SK-N-SH (cell line): ENCODE data around the gene PCBP3. TPM values are rescaled to one million over a fixed set of nuclear protein-coding genes. Genes with fewer than 3 reads are reported as not detected.

Source experiments
- CTCF ChIA-PET: fragments of 300-600, 350-600 bp; formaldehyde crosslinking; extraction: SDS; loops from one replicate; lab custom pipeline; 2021; lab: Yijun Ruan, JAX
- POLR2A ChIA-PET: fragments of 350-600 bp; sonication (Branson Sonifier 250); formaldehyde crosslinking; extraction: SDS; loops from one replicate; lab custom pipeline; 2020; ENCODE audit warnings: antibody characterized with exemption, inconsistent platforms; lab: Yijun Ruan, JAX
- DNase-seq: peaks from one replicate; pipeline ENCODE4 v3.0.0; 2012
- H2AFZ ChIP-seq: fragments of 200-600 bp; sonication (generic); 2 replicates; pipeline ENCODE4 v1.8.1; 2016; ENCODE audit warnings: antibody characterized with exemption, mild to moderate bottlenecking, low read depth
- H3F3A ChIP-seq: fragments of 200-600 bp; sonication (generic); replicated peaks from 2 replicates; pipeline ENCODE3; 2016; ENCODE audit warnings: antibody characterized with exemption, mild to moderate bottlenecking; ENCODE audit not compliant: insufficient read depth
- H3K27ac ChIP-seq, 2 experiments: fragments of 200-500 bp in 1 of 2; fragments of 200-600 bp in 1 of 2; sonication (Bioruptor generic) in 1 of 2; sonication (generic), shearing (Covaris generic) in 1 of 2; 2 replicates each; pipeline versions ENCODE4 v1.5.1 to v1.6.1; 2014 to 2016; ENCODE audit warnings: low read depth in 2 of 2, inconsistent platforms in 1 of 2, low read length in 1 of 2, mild to moderate bottlenecking in 1 of 2, mixed read lengths in 1 of 2
- H3K27me3 ChIP-seq: fragments of 200-600 bp; sonication (generic), shearing (Covaris generic); 2 replicates; pipeline ENCODE4 v1.6.1; 2016; ENCODE audit warnings: mixed run types; ENCODE audit not compliant: insufficient read depth
- H3K36me3 ChIP-seq, 2 experiments: fragments of 200-500 bp in 1 of 2; fragments of 200-600 bp in 1 of 2; sonication (Bioruptor generic) in 1 of 2; sonication (generic) in 1 of 2; replicated peaks in 1 of 2; 2 replicates each; pipeline versions ENCODE3 to v1.5.1; 2014 to 2016; ENCODE audit warnings: low read length in 1 of 2, mild to moderate bottlenecking in 1 of 2; ENCODE audit not compliant: insufficient read depth in 2 of 2, control insufficient read depth in 1 of 2
- H3K4me1 ChIP-seq, 2 experiments: fragments of 200-500 bp in 1 of 2; fragments of 200-600 bp in 1 of 2; sonication (Bioruptor generic) in 1 of 2; sonication (generic), shearing (Covaris generic) in 1 of 2; 2 replicates each; pipeline versions ENCODE4 v1.5.1 to v1.6.1; 2014 to 2016; ENCODE audit warnings: low read depth in 1 of 2, low read length in 1 of 2, mixed run types in 1 of 2; ENCODE audit not compliant: insufficient read depth in 2 of 2, control insufficient read depth in 1 of 2
- H3K4me2 ChIP-seq: fragments of 200-600 bp; sonication (generic), shearing (Covaris generic); 2 replicates; pipeline ENCODE4 v1.6.1; 2017; ENCODE audit warnings: mixed run types
- H3K4me3 ChIP-seq, 2 experiments: fragments of 200-500 bp in 1 of 2; fragments of 200-600 bp in 1 of 2; sonication (Bioruptor generic) in 1 of 2; sonication (generic), shearing (Covaris generic) in 1 of 2; 2 replicates each; pipeline versions ENCODE4 v1.5.1 to v1.8.1; 2014 to 2016; ENCODE audit warnings: low read depth in 2 of 2, inconsistent platforms in 1 of 2, low read length in 1 of 2, mild to moderate bottlenecking in 1 of 2, mixed read lengths in 1 of 2, moderate library complexity in 1 of 2
- H3K79me2 ChIP-seq: fragments of 200-600 bp; sonication (generic); 2 replicates; pipeline ENCODE4 v1.8.1; 2017; ENCODE audit warnings: mild to moderate bottlenecking; ENCODE audit not compliant: insufficient read depth
- H3K9ac ChIP-seq: fragments of 200-600 bp; sonication (generic); 2 replicates; pipeline ENCODE4 v1.6.1; 2017; ENCODE audit warnings: mixed run types
- H3K9me2 ChIP-seq: fragments of 200-600 bp; sonication (generic); 2 replicates; pipeline ENCODE4 v1.6.1; 2017; ENCODE audit warnings: mixed run types
- H3K9me3 ChIP-seq: fragments of 200-600 bp; sonication (generic); 2 replicates; pipeline ENCODE4 v1.6.1; 2017; ENCODE audit warnings: mixed run types, mild to moderate bottlenecking, moderate library complexity
- H4K20me1 ChIP-seq: fragments of 200-600 bp; sonication (generic); 2 replicates; pipeline ENCODE4 v1.6.1; 2017; ENCODE audit warnings: mild to moderate bottlenecking, mixed run types; ENCODE audit not compliant: insufficient read depth
- CHD2 ChIP-seq: fragments of 150-350 bp; IDR thresholded peaks from 2 replicates; pipeline ENCODE4 v1.6.1; 2018; ENCODE audit warnings: low read length; ENCODE audit not compliant: partially characterized antibody
- EZH2phosphoT487 ChIP-seq: fragments of 200-600 bp; sonication (generic); IDR thresholded peaks from 2 replicates; pipeline ENCODE4 v1.6.1; 2017; ENCODE audit warnings: low read depth, mixed run types, mild to moderate bottlenecking, antibody characterized with exemption, moderate library complexity, borderline replicate concordance
- FOSL2 ChIP-seq: IDR thresholded peaks from 2 replicates; pipeline ENCODE4 v1.4.0; 2012; ENCODE audit warnings: low read depth, mild to moderate bottlenecking, moderate library complexity, borderline replicate concordance
- FOXJ3 ChIP-seq: sonication (generic); formaldehyde crosslinking; IDR thresholded peaks from 2 replicates; pipeline ENCODE4 v1.5.1; 2020; ENCODE audit warnings: mild to moderate bottlenecking, missing genetic modification reagents
- FOXM1 ChIP-seq: IDR thresholded peaks from 2 replicates; pipeline ENCODE4 v1.4.0; 2012; ENCODE audit warnings: low read depth, mild to moderate bottlenecking
- GATA2 ChIP-seq: sonication (generic); formaldehyde crosslinking; IDR thresholded peaks from 2 replicates; pipeline ENCODE4 v1.5.0; 2020; ENCODE audit warnings: mild to moderate bottlenecking, missing genetic modification reagents
- JUND ChIP-seq: IDR thresholded peaks from 2 replicates; pipeline ENCODE4 v1.4.0; 2012
- MEF2A ChIP-seq: IDR thresholded peaks from 2 replicates; pipeline ENCODE4 v1.4.0; 2012; ENCODE audit warnings: low read depth, borderline replicate concordance
- MXI1 ChIP-seq: IDR thresholded peaks from 2 replicates; pipeline ENCODE4 v1.6.1; 2012; ENCODE audit warnings: mild to moderate bottlenecking, low read depth, low read length, improper control_type of control experiment
- NFIC ChIP-seq: IDR thresholded peaks from 2 replicates; pipeline ENCODE4 v1.4.0; 2012; ENCODE audit warnings: borderline replicate concordance
- NRF1 ChIP-seq: IDR thresholded peaks from 2 replicates; pipeline ENCODE4 v1.6.1; 2012; ENCODE audit warnings: low read depth, mild to moderate bottlenecking, low read length
- PBX3 ChIP-seq: IDR thresholded peaks from 2 replicates; pipeline ENCODE4; 2012
- RXRA ChIP-seq: IDR thresholded peaks from 2 replicates; pipeline ENCODE4 v1.4.0; 2012; ENCODE audit warnings: low read depth, mild to moderate bottlenecking, borderline replicate concordance
- TAF1 ChIP-seq: IDR thresholded peaks from 2 replicates; pipeline ENCODE4 v1.6.1; 2012; ENCODE audit warnings: low read depth, mild to moderate bottlenecking, low read length, moderate library complexity, borderline replicate concordance
- TCF12 ChIP-seq: IDR thresholded peaks from 2 replicates; pipeline ENCODE4 v1.4.0; 2012
- TEAD4 ChIP-seq: IDR thresholded peaks from 2 replicates; pipeline ENCODE4 v1.4.0; 2012; ENCODE audit warnings: mild to moderate bottlenecking, borderline replicate concordance; ENCODE audit not compliant: insufficient read depth
- USF1 ChIP-seq: IDR thresholded peaks from 2 replicates; pipeline ENCODE4 v1.4.0; 2012; ENCODE audit warnings: low read depth, borderline replicate concordance
- USF2 ChIP-seq: fragments of 150-350 bp; IDR thresholded peaks from 2 replicates; pipeline ENCODE4 v1.6.1; 2017; ENCODE audit warnings: antibody characterized with exemption, low read length, low read depth, borderline replicate concordance
- YY1 ChIP-seq: IDR thresholded peaks from 2 replicates; pipeline ENCODE4 v1.4.0; 2012; ENCODE audit warnings: low read depth, mild to moderate bottlenecking
- WGBS: methylation state at CpG from one replicate; pipeline ENCODE4 v1.1.6; 2017; ENCODE audit warnings: low lambda C conversion rate; 5-methylcytosine and 5-hydroxymethylcytosine counted together
- polyA plus RNA-seq, 3 experiments: library from polyadenylated mRNA; depleted of rRNA; stranded (reverse); fragments of >200 nt; gene quantifications; 2 replicates each; pipeline ENCODE4 v1.2.3, GENCODE V29; 2012
- TF ChIP-seq, protein P1 (sequence below): IDR thresholded peaks from 2 replicates; pipeline ENCODE4 v1.4.0; 2012; ENCODE audit warnings: low read depth
- TF ChIP-seq, protein P2 (sequence below): fragments of 150-350 bp; IDR thresholded peaks from 2 replicates; pipeline ENCODE4 v1.6.1; 2016; ENCODE audit warnings: mild to moderate bottlenecking, low read depth, low read length

Gene PCBP3
- polyA plus RNA-seq, 1 of the 3 experiments (the other 2 are of a cell fraction), result 9.5 TPM

- H3K4me1 ChIP-seq, result peaks cover 0 to 37% of the 10 kb centered on the region in 2 experiments; a peak in 3 of 4 replicates
- WGBS, result 89% methylated on average over 21 of the region's 25 CpGs
- DNase-seq, result no peak
- no peaks in the 10 kb centered on the region for H3K9me3 ChIP-seq
- TF ChIP-seq MEF2A (no peak), USF1 (no peak), USF2 (no peak), JUND (no peak), CHD2 (no peak), NRF1 (no peak), PBX3 (no peak), EZH2phosphoT487 (no peak), TCF12 (no peak), NFIC (no peak), TAF1 (no peak), MXI1 (no peak), YY1 (no peak), FOXM1 (no peak), FOXJ3 (CRISPR knock-in tag) (no peak)
- TF ChIP-seq, protein P1, sequence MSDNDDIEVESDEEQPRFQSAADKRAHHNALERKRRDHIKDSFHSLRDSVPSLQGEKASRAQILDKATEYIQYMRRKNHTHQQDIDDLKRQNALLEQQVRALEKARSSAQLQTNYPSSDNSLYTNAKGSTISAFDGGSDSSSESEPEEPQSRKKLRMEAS, result no peak
- H3K79me2 ChIP-seq, result no peaks in the 10 kb centered on the region
- H4K20me1 ChIP-seq, result no peaks in the 10 kb centered on the region
- H3K9me2 ChIP-seq, result no peaks in the 10 kb centered on the region
- H3F3A ChIP-seq, result no peaks in the 10 kb centered on the region
- no peak overlapping the region for H3K27ac ChIP-seq
- no peak overlapping the region for H3K4me3 ChIP-seq
- ChIA-PET POLR2A (no interaction called here), CTCF (no interaction called here)
- no peak overlapping the region for H3K9ac ChIP-seq
- no peak overlapping the region for H3K4me2 ChIP-seq
- peaks cover 0 to under 1% of the 10 kb centered on the region in 2 experiments for H3K36me3 ChIP-seq
- H2AFZ ChIP-seq, result no peak overlapping the region
- H3K27me3 ChIP-seq, result no peaks in the 10 kb centered on the region
Measured at GRCh38 chr21:45897191-45898027, 253.9 kb downstream of the PCBP3 start.

DNA sequence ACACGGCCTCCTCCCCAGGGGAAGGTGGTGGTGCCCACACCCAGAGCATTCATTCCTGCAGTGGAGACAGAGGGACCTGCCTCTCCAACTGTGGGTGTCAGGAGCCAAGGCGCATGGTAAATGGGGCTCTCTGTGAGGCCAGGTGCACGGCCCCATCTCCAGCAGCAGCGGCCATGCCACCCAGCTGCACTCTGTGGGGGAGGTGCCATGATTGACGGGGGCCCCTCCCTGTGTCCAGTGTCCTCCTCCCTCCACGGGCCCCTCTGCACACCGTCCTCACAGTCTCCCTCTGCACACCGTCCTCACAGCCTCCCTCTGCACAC lies 254.5 kb downstream of the PCBP3 start:
- Histone ChIP-seq H3K79me2 (no peaks in the 10 kb centered on the region), H3K36me3 (peaks cover 0 to 6% of the 10 kb centered on the region in 2 experiments), H3K9me2 (no peaks in the 10 kb centered on the region), H3F3A (no peaks in the 10 kb centered on the region), H4K20me1 (no peaks in the 10 kb centered on the region), H3K4me1 (peaks cover 0 to 31% of the 10 kb centered on the region in 2 experiments; a peak in 3 of 4 replicates), H3K27me3 (no peaks in the 10 kb centered on the region), H3K9ac (no peak overlapping the region), H3K4me3 (no peak overlapping the region), H3K4me2 (no peak overlapping the region), H3K9me3 (no peaks in the 10 kb centered on the region), H3K27ac (no peak overlapping the region), H2AFZ (no peak overlapping the region)
- DNase-seq, result no peak
- POLR2A ChIA-PET, result no interaction called here
- CTCF ChIA-PET, result no interaction called here
- 64% methylated on average over 4 of the region's 8 CpGs for WGBS
- TF ChIP-seq GATA2 (CRISPR knock-in tag) (no peak), EZH2phosphoT487 (no peak), FOSL2 (no peak), RXRA (no peak), CHD2 (no peak), USF2 (no peak), NRF1 (no peak), TEAD4 (no peak)
- TF ChIP-seq, protein P2, sequence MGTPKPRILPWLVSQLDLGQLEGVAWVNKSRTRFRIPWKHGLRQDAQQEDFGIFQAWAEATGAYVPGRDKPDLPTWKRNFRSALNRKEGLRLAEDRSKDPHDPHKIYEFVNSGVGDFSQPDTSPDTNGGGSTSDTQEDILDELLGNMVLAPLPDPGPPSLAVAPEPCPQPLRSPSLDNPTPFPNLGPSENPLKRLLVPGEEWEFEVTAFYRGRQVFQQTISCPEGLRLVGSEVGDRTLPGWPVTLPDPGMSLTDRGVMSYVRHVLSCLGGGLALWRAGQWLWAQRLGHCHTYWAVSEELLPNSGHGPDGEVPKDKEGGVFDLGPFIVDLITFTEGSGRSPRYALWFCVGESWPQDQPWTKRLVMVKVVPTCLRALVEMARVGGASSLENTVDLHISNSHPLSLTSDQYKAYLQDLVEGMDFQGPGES, result no peak
